A549 (cell line): ENCODE measurements around the gene CPTP.

Experiments
- BHLHE40 ChIP-seq: IDR thresholded peaks from 2 replicates; pipeline ENCODE4 v1.6.1; 2012; ENCODE audit warnings: low read depth, low read length, inconsistent platforms
- CHD2 ChIP-seq: fragments of 150-350 bp; IDR thresholded peaks from 2 replicates; pipeline ENCODE4 v1.6.1; 2014; ENCODE audit warnings: low read length; ENCODE audit not compliant: partially characterized antibody
- E2F6 ChIP-seq: IDR thresholded peaks from 2 replicates; pipeline ENCODE4 v1.6.1; 2012; ENCODE audit warnings: low read depth, borderline replicate concordance
- EP300 ChIP-seq, 2 experiments: fragments of >200 bp; sonication (Bioruptor Twin); formaldehyde crosslinking; IDR thresholded peaks; 2 replicates in 1 of 2; 3 replicates in 1 of 2; pipeline ENCODE4 v1.6.1; 2016 to 2017
- FOSB ChIP-seq: fragments of 250-450 bp; sonication (Bioruptor Pico); IDR thresholded peaks from 2 replicates; pipeline ENCODE4 v1.5.0; 2020; ENCODE audit warnings: mild to moderate bottlenecking, moderate library complexity
- HMGXB4 ChIP-seq: fragments of 250-450 bp; sonication (Bioruptor Pico); IDR thresholded peaks from 2 replicates; pipeline ENCODE4 v1.5.0; 2021; ENCODE audit warnings: mild to moderate bottlenecking, moderate library complexity, borderline replicate concordance
- KDM5A ChIP-seq: fragments of 200-600 bp; sonication (generic); IDR thresholded peaks from 2 replicates; pipeline ENCODE4 v1.6.1; 2016; ENCODE audit warnings: antibody characterized with exemption, mild to moderate bottlenecking
- MAFK ChIP-seq: fragments of 450-650 bp; IDR thresholded peaks from 2 replicates; pipeline ENCODE4 v1.6.1; 2014; ENCODE audit not compliant: partially characterized antibody
- MYC ChIP-seq: IDR thresholded peaks from 2 replicates; pipeline ENCODE4 v1.6.1; 2012; ENCODE audit warnings: mild to moderate bottlenecking, inconsistent platforms, low read length, improper control_type of control experiment, borderline replicate concordance
- POLR2A ChIP-seq: IDR thresholded peaks from 2 replicates; pipeline ENCODE4 v1.6.1; 2012; ENCODE audit warnings: mild to moderate bottlenecking, low read length
- TF ChIP-seq, protein P1 (sequence below): fragments of >200 bp; sonication (Bioruptor Twin); formaldehyde crosslinking; IDR thresholded peaks from 3 replicates; pipeline ENCODE4 v1.5.1; 2016
- TF ChIP-seq, protein P2 (sequence below): IDR thresholded peaks from 2 replicates; pipeline ENCODE4 v1.6.1; 2012
- TF ChIP-seq, protein P3 (sequence below): fragments of 200-600 bp; sonication (generic); IDR thresholded peaks from 2 replicates; pipeline ENCODE4 v1.6.1; 2016; ENCODE audit warnings: antibody characterized with exemption, mild to moderate bottlenecking, moderate library complexity

GRCh38 chr1:1324524-1325287, at the start of gene CPTP, which contains the start of gene INTS11:
- TF ChIP-seq, protein P1, sequence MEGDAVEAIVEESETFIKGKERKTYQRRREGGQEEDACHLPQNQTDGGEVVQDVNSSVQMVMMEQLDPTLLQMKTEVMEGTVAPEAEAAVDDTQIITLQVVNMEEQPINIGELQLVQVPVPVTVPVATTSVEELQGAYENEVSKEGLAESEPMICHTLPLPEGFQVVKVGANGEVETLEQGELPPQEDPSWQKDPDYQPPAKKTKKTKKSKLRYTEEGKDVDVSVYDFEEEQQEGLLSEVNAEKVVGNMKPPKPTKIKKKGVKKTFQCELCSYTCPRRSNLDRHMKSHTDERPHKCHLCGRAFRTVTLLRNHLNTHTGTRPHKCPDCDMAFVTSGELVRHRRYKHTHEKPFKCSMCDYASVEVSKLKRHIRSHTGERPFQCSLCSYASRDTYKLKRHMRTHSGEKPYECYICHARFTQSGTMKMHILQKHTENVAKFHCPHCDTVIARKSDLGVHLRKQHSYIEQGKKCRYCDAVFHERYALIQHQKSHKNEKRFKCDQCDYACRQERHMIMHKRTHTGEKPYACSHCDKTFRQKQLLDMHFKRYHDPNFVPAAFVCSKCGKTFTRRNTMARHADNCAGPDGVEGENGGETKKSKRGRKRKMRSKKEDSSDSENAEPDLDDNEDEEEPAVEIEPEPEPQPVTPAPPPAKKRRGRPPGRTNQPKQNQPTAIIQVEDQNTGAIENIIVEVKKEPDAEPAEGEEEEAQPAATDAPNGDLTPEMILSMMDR, result no peak
- no peak for TF ChIP-seq EP300 (IDR thresholded peaks at IDR 0.05)
- TF ChIP-seq, protein P2, sequence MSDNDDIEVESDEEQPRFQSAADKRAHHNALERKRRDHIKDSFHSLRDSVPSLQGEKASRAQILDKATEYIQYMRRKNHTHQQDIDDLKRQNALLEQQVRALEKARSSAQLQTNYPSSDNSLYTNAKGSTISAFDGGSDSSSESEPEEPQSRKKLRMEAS, result peak; percentile 41; the same call in 1 of the 2 replicates
- peak; percentile 67 for TF ChIP-seq POLR2A
- no peak for TF ChIP-seq CHD2
- no peak; the same call in 1 of the 2 replicates for TF ChIP-seq KDM5A
- no peak for TF ChIP-seq BHLHE40
- no peak for TF ChIP-seq MYC
- no peak for TF ChIP-seq MAFK
- no peak for TF ChIP-seq HMGXB4 (CRISPR knock-in tag)
- TF ChIP-seq FOSB (CRISPR knock-in tag), result no peak
- TF ChIP-seq, protein P3, sequence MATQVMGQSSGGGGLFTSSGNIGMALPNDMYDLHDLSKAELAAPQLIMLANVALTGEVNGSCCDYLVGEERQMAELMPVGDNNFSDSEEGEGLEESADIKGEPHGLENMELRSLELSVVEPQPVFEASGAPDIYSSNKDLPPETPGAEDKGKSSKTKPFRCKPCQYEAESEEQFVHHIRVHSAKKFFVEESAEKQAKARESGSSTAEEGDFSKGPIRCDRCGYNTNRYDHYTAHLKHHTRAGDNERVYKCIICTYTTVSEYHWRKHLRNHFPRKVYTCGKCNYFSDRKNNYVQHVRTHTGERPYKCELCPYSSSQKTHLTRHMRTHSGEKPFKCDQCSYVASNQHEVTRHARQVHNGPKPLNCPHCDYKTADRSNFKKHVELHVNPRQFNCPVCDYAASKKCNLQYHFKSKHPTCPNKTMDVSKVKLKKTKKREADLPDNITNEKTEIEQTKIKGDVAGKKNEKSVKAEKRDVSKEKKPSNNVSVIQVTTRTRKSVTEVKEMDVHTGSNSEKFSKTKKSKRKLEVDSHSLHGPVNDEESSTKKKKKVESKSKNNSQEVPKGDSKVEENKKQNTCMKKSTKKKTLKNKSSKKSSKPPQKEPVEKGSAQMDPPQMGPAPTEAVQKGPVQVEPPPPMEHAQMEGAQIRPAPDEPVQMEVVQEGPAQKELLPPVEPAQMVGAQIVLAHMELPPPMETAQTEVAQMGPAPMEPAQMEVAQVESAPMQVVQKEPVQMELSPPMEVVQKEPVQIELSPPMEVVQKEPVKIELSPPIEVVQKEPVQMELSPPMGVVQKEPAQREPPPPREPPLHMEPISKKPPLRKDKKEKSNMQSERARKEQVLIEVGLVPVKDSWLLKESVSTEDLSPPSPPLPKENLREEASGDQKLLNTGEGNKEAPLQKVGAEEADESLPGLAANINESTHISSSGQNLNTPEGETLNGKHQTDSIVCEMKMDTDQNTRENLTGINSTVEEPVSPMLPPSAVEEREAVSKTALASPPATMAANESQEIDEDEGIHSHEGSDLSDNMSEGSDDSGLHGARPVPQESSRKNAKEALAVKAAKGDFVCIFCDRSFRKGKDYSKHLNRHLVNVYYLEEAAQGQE, result no peak
- 0 out of 2 replicates have a peak, but pooled peaks have one; percentile 28 for TF ChIP-seq E2F6
